H9 (cell line): Measurements from ENCODE around the gene KRT78. TPM values are rescaled to one million over a fixed set of nuclear protein-coding genes. Genes with fewer than 3 reads are reported as not detected.

Experiments used
- DNase-seq: peaks from one replicate; pipeline ENCODE4 v3.0.0-alpha.2; 2017
- H2AFZ ChIP-seq: one replicate; pipeline ENCODE4 v1.6.1; 2013; ENCODE audit warnings: mild to moderate bottlenecking, low read length, control low read depth, moderate library complexity
- H2AK5ac ChIP-seq: 2 replicates; pipeline ENCODE4 v1.6.1; 2013; ENCODE audit warnings: low read length, control low read depth, mixed read lengths; ENCODE audit not compliant: insufficient read length
- H2BK120ac ChIP-seq: one replicate; pipeline ENCODE4 v1.6.1; 2013; ENCODE audit warnings: low read depth, mild to moderate bottlenecking, low read length, control low read depth, inconsistent platforms; ENCODE audit not compliant: poor library complexity, severe bottlenecking
- H2BK12ac ChIP-seq: 2 replicates; pipeline ENCODE4 v1.6.1; 2013; ENCODE audit warnings: low read length, control low read depth, mixed read lengths, low read depth; ENCODE audit not compliant: insufficient read length
- H2BK15ac ChIP-seq: 2 replicates; pipeline ENCODE4 v1.6.1; 2013; ENCODE audit warnings: low read depth, low read length, control low read depth
- H2BK20ac ChIP-seq: one replicate; pipeline ENCODE4 v1.6.1; 2013; ENCODE audit warnings: low read depth, mild to moderate bottlenecking, low read length, control low read depth, inconsistent platforms; ENCODE audit not compliant: poor library complexity, severe bottlenecking
- H2BK5ac ChIP-seq: 2 replicates; pipeline ENCODE4 v1.6.1; 2013; ENCODE audit warnings: low read length, control low read depth, mixed read lengths; ENCODE audit not compliant: insufficient read length
- H3K14ac ChIP-seq: 2 replicates; pipeline ENCODE4 v1.6.1; 2013; ENCODE audit warnings: low read length, control low read depth; ENCODE audit not compliant: insufficient read depth
- H3K18ac ChIP-seq: 2 replicates; pipeline ENCODE4 v1.6.1; 2013; ENCODE audit warnings: low read depth, mild to moderate bottlenecking, mixed read lengths, low read length, control low read depth; ENCODE audit not compliant: insufficient read length
- H3K23ac ChIP-seq: 2 replicates; pipeline ENCODE4 v1.6.1; 2013; ENCODE audit warnings: low read length, control low read depth, mixed read lengths, low read depth; ENCODE audit not compliant: insufficient read length
- H3K23me2 ChIP-seq: 2 replicates; pipeline ENCODE4 v1.6.1; 2013; ENCODE audit warnings: low read depth, mild to moderate bottlenecking, mixed read lengths, low read length, control low read depth; ENCODE audit not compliant: insufficient read length, poor library complexity, severe bottlenecking
- H3K27ac ChIP-seq: 2 replicates; pipeline ENCODE4 v1.5.1; 2013; ENCODE audit warnings: low read length, control low read depth, mixed read lengths, low read depth; ENCODE audit not compliant: insufficient read length
- H3K27me3 ChIP-seq: 2 replicates; pipeline ENCODE4 v1.6.1; 2013; ENCODE audit warnings: low read length, control low read depth, inconsistent platforms; ENCODE audit not compliant: insufficient read depth
- H3K4ac ChIP-seq: 2 replicates; pipeline ENCODE4 v1.6.1; 2013; ENCODE audit warnings: low read depth, mild to moderate bottlenecking, control low read depth, inconsistent platforms, low read length, moderate library complexity
- H3K4me1 ChIP-seq: 2 replicates; pipeline ENCODE4 v1.6.1; 2013; ENCODE audit warnings: low read length, control low read depth, inconsistent platforms; ENCODE audit not compliant: insufficient read depth
- H3K4me2 ChIP-seq: 2 replicates; pipeline ENCODE4 v1.6.1; 2013; ENCODE audit warnings: low read length, control low read depth, mixed read lengths; ENCODE audit not compliant: insufficient read length, insufficient read depth
- H3K56ac ChIP-seq: 2 replicates; pipeline ENCODE4 v1.6.1; 2013; ENCODE audit warnings: low read depth, mild to moderate bottlenecking, mixed read lengths, low read length, control low read depth; ENCODE audit not compliant: insufficient read length
- H3K79me1 ChIP-seq: 2 replicates; pipeline ENCODE4 v1.6.1; 2013; ENCODE audit warnings: low read depth, mild to moderate bottlenecking, moderate library complexity, low read length, control low read depth, inconsistent platforms; ENCODE audit not compliant: insufficient read depth, poor library complexity, severe bottlenecking
- H3K79me2 ChIP-seq: 2 replicates; pipeline ENCODE4 v1.6.1; 2013; ENCODE audit warnings: low read length, control low read depth, inconsistent platforms; ENCODE audit not compliant: insufficient read depth
- H3K9ac ChIP-seq: 2 replicates; pipeline ENCODE4 v1.6.1; 2013; ENCODE audit warnings: low read length, control low read depth, mixed read lengths; ENCODE audit not compliant: insufficient read length; ENCODE audit errors: extremely low read depth
- H3K9me3 ChIP-seq: one replicate; pipeline ENCODE4 v1.6.1; 2013; ENCODE audit warnings: low read depth, low read length, inconsistent platforms; ENCODE audit not compliant: control insufficient read depth
- H3T11ph ChIP-seq: one replicate; pipeline ENCODE4 v1.6.1; 2013; ENCODE audit warnings: mild to moderate bottlenecking, low read length, control low read depth, inconsistent platforms
- H4K20me1 ChIP-seq: one replicate; pipeline ENCODE4 v1.6.1; 2013; ENCODE audit not compliant: control insufficient read depth, insufficient read length, insufficient read depth
- H4K5ac ChIP-seq: 2 replicates; pipeline ENCODE4 v1.6.1; 2013; ENCODE audit warnings: low read depth, mild to moderate bottlenecking, mixed read lengths, low read length, control low read depth; ENCODE audit not compliant: insufficient read length
- H4K8ac ChIP-seq: replicated peaks from 2 replicates; pipeline ENCODE4 v1.6.1; 2013; ENCODE audit warnings: low read length, control low read depth, mixed read lengths, low read depth; ENCODE audit not compliant: insufficient read length
- H4K91ac ChIP-seq: 2 replicates; pipeline ENCODE4 v1.6.1; 2013; ENCODE audit warnings: low read depth, mild to moderate bottlenecking, moderate library complexity, mixed read lengths, low read length, control low read depth; ENCODE audit not compliant: insufficient read length
- H3K27ac Mint-ChIP-seq, 3 experiments: 2 replicates in 2 of 3; 3 replicates in 1 of 3; pipeline ENCODE4 v1.8.0; 2020 to 2021; ENCODE audit warnings: mixed read lengths in 3 of 3, mild to moderate bottlenecking in 1 of 3, moderate library complexity in 1 of 3
- H3K27me3 Mint-ChIP-seq: 2 replicates; pipeline ENCODE4 v1.8.0; 2021; ENCODE audit warnings: low read depth, mild to moderate bottlenecking, moderate library complexity, mixed read lengths
- H3K36me3 Mint-ChIP-seq, 3 experiments: 2 replicates in 2 of 3; 3 replicates in 1 of 3; pipeline ENCODE4 v1.8.0; 2020 to 2021; ENCODE audit warnings: low read depth in 3 of 3, mixed read lengths in 3 of 3; ENCODE audit not compliant: insufficient read depth in 1 of 3
- H3K4me1 Mint-ChIP-seq, 2 experiments: 2 replicates each; pipeline ENCODE4 v1.8.0; 2020; ENCODE audit warnings: mixed read lengths in 2 of 2
- H3K4me3 Mint-ChIP-seq, 2 experiments: 2 replicates in 1 of 2; 3 replicates in 1 of 2; pipeline ENCODE4 v1.8.0; 2020 to 2021; ENCODE audit warnings: mild to moderate bottlenecking in 2 of 2, mixed read lengths in 2 of 2, moderate library complexity in 1 of 2
- H3K9me3 Mint-ChIP-seq, 2 experiments: 2 replicates in 1 of 2; 3 replicates in 1 of 2; pipeline ENCODE4 v1.8.0; 2020; ENCODE audit warnings: mild to moderate bottlenecking in 2 of 2, mixed read lengths in 2 of 2, moderate library complexity in 1 of 2
- CTCF ChIP-seq: fragments of 200-600 bp; sonication (generic); conservative IDR thresholded peaks from 3 replicates; pipeline ENCODE4 v1.8.0; 2021; ENCODE audit warnings: antibody characterized with exemption, mild to moderate bottlenecking
- WGBS: extraction: QIAGEN DNeasy Blood & Tissue Kit; methylation state at CpG from one replicate; pipeline ENCODE4 v1.1.7; 2013; ENCODE audit warnings: missing lambda C conversion rate, low lambda C conversion rate, mixed read lengths; ENCODE audit not compliant: insufficient read length; ENCODE audit errors: extremely low coverage; 5-methylcytosine and 5-hydroxymethylcytosine counted together
- total RNA-seq: library from RNA; stranded (reverse); gene quantifications from 2 replicates; pipeline ENCODE4 v1.2.1, GENCODE V29; 2021

The KRT78 gene
- total RNA-seq, 1 experiment from 2014 or later, result not detected

- H4K8ac ChIP-seq, result no peak overlapping the region
- no peak overlapping the region for H2BK120ac ChIP-seq
- H3K27me3 Mint-ChIP-seq, result peaks cover 17% of the 10 kb centered on the region
- WGBS, result no CpG with 5 or more reads among the region's 14 CpGs
- H3K4me1 ChIP-seq, result no peaks in the 10 kb centered on the region
- no peak overlapping the region for H2AK5ac ChIP-seq
- no peak overlapping the region for H3K56ac ChIP-seq
- H3K36me3 Mint-ChIP-seq, result no peaks in the 10 kb centered on the region
- no peak overlapping the region for H4K5ac ChIP-seq
- H3K23me2 ChIP-seq, result peaks cover 2% of the 10 kb centered on the region
- no peak overlapping the region for H3K4ac ChIP-seq
- no peak overlapping the region for H3K27ac Mint-ChIP-seq
- H3K23ac ChIP-seq, result no peak overlapping the region
- no peak overlapping the region for H2AFZ ChIP-seq
- no peak overlapping the region for H2BK12ac ChIP-seq
- H3K4me1 Mint-ChIP-seq, result no peaks in the 10 kb centered on the region; a peak in 1 of 4 replicates
- H3K27me3 ChIP-seq, result no peaks in the 10 kb centered on the region; the same call in 1 of the 2 replicates
- H2BK15ac ChIP-seq, result no peak overlapping the region
- H3K27ac ChIP-seq, result no peak overlapping the region
- H3K9me3 Mint-ChIP-seq, result no peaks in the 10 kb centered on the region
- H3K14ac ChIP-seq, result no peak overlapping the region; the same call in 1 of the 2 replicates
- no peak overlapping the region for H2BK5ac ChIP-seq
- H3K18ac ChIP-seq, result no peak overlapping the region
- H3K79me1 ChIP-seq, result no peaks in the 10 kb centered on the region
- H3K79me2 ChIP-seq, result no peaks in the 10 kb centered on the region
- no peak overlapping the region for H3K9ac ChIP-seq
- no peak overlapping the region for H3K4me3 Mint-ChIP-seq
- no peak overlapping the region for H4K91ac ChIP-seq
- TF ChIP-seq CTCF, result no peak
- H3K4me2 ChIP-seq, result no peak overlapping the region
- H3K9me3 ChIP-seq, result no peaks in the 10 kb centered on the region
- H3T11ph ChIP-seq, result no peak overlapping the region
- no peaks in the 10 kb centered on the region for H4K20me1 ChIP-seq
- H2BK20ac ChIP-seq, result no peak overlapping the region
- DNase-seq, result peak; percentile 24
These were observed 10.0 kb downstream of the KRT78 start for GRCh38 chr12:52838609-52839435.
